ENCODE data around the gene CCR9. TPM values are rescaled to one million over a fixed set of nuclear protein-coding genes. Genes with fewer than 3 reads are reported as not detected.

The CCR9 gene
- total and polyA plus RNA-seq, 7 donors = 0.55 TPM; not detected in 6

- 86 to 95% methylated on average over 9 of the region's 9 CpGs for WGBS, 2 donors
- intact Hi-C loops (cut with DNase I) = loop anchor here (5.0 to 10.0 kb wide), 3 partner anchors 174 to 509 kb away; partner anchors contain the start of gene CCR5
- TF ChIP-seq POLR2A (IDR thresholded peaks at IDR 0.05) (no peak), CTCF (IDR thresholded peaks at IDR 0.05) (no peak), EP300 (IDR thresholded peaks at IDR 0.05) (no peak), POLR2AphosphoS5 (IDR thresholded peaks at IDR 0.05) (no peak)
- H3K27ac ChIP-seq = no peak overlapping the region
- no peaks in the 10 kb centered on the region for H3K27me3 ChIP-seq
- H3K4me1 ChIP-seq = peaks cover 0 to 18% (median 14%) of the 10 kb centered on the region in 4 donors
- H3K36me3 ChIP-seq = peaks cover 20 to 70% (median 36%) of the 10 kb centered on the region in 4 donors
- H3K4me3 ChIP-seq = no peak overlapping the region
- no peaks in the 10 kb centered on the region for H3K9me3 ChIP-seq
- no peak for DNase-seq
Observed at GRCh38 chr3:45936261-45936660, 49.9 kb downstream of the CCR9 start.

- Histone ChIP-seq H3K27ac (no peak overlapping the region), H3K27me3 (no peaks in the 10 kb centered on the region), H3K9me3 (no peaks in the 10 kb centered on the region), H3K4me1 (peaks cover 0 to 22% (median 14%) of the 10 kb centered on the region in 4 donors), H3K36me3 (peaks cover 15 to 58% (median 31%) of the 10 kb centered on the region in 4 donors), H3K4me3 (no peak overlapping the region)
- intact Hi-C loops (cut with DNase I) = loop anchor here (5.0 to 10.0 kb wide), 3 partner anchors 175 to 507 kb away; partner anchors contain the start of gene CCR5
- TF ChIP-seq CTCF (IDR thresholded peaks at IDR 0.05) = no peak
- no peak for TF ChIP-seq POLR2AphosphoS5 (IDR thresholded peaks at IDR 0.05)
- TF ChIP-seq EP300 (IDR thresholded peaks at IDR 0.05) = no peak
- TF ChIP-seq POLR2A (IDR thresholded peaks at IDR 0.05) = no peak
- 93% methylated on average over 8 of the region's 8 CpGs for WGBS, 2 donors
- peak; percentile 38 for DNase-seq
Observed at GRCh38 chr3:45937206-45938042, 51.1 kb downstream of the CCR9 start.

- TF ChIP-seq CTCF (IDR thresholded peaks at IDR 0.05) (no peak), POLR2A (IDR thresholded peaks at IDR 0.05) (no peak), POLR2AphosphoS5 (IDR thresholded peaks at IDR 0.05) (no peak), EP300 (IDR thresholded peaks at IDR 0.05) (no peak)
- intact Hi-C loops (cut with DNase I) = loop anchor here (5.0 to 10.0 kb wide), 3 partner anchors 176 to 507 kb away; partner anchors contain the start of gene CCR5
- Histone ChIP-seq H3K4me3 (no peak overlapping the region), H3K27me3 (no peaks in the 10 kb centered on the region), H3K9me3 (no peaks in the 10 kb centered on the region), H3K4me1 (peaks cover 0 to 27% (median 14%) of the 10 kb centered on the region in 4 donors), H3K27ac (no peak overlapping the region), H3K36me3 (peaks cover 15 to 52% (median 30%) of the 10 kb centered on the region in 4 donors)
- DNase-seq = no peak
- 97% methylated on average over 4 of the region's 4 CpGs for WGBS, 2 donors
Observed at GRCh38 chr3:45938043-45938435, 51.7 kb downstream of the CCR9 start.

- WGBS, 2 donors = 27% methylated on average over 4 of the region's 4 CpGs
- TF ChIP-seq POLR2A (IDR thresholded peaks at IDR 0.05) (no peak), POLR2AphosphoS5 (IDR thresholded peaks at IDR 0.05) (peak in 2 of 4 donors; percentile 21 to 24), EP300 (IDR thresholded peaks at IDR 0.05) (no peak), CTCF (IDR thresholded peaks at IDR 0.05) (peak; percentile 88 to 91 (median 90))
- Histone ChIP-seq H3K4me1 (peaks cover 0 to 34% (median 14%) of the 10 kb centered on the region in 4 donors), H3K4me3 (no peak overlapping the region), H3K36me3 (peaks cover 15 to 44% (median 28%) of the 10 kb centered on the region in 4 donors), H3K27me3 (no peaks in the 10 kb centered on the region), H3K9me3 (no peaks in the 10 kb centered on the region), H3K27ac (peak overlapping the region in 2 of 4 donors; percentile 36 to 38)
- intact Hi-C loops (cut with DNase I) = loop anchor here (1.0 to 10.0 kb wide), 4 partner anchors 139 to 506 kb away; partner anchors contain the start of gene CCR5
- DNase-seq = peak; percentile 91
Observed at GRCh38 chr3:45938864-45939263, 52.5 kb downstream of the CCR9 start.
